IMR-90 (cell line): ENCODE results near the gene CNTNAP1. TPM values are rescaled to one million over a fixed set of nuclear protein-coding genes. Genes with fewer than 3 reads are reported as not detected.

Experiments
- ATAC-seq: fragments of 200-7000 bp; cut with Tn5 transposase; 2 replicates; pipeline ENCODE4 v1.9.1; 2020; ENCODE audit warnings: low read depth, mild to moderate bottlenecking, moderate library complexity
- BruUV-seq: library from RNA; stranded (reverse); fragments of 400-500 nt; replicated peaks from 2 replicates; lab custom pipeline; 2021; lab: Mats Ljungman, UMichigan
- CTCF ChIA-PET: fragments of 300-600 bp; formaldehyde crosslinking; extraction: SDS; loops from one replicate; lab custom pipeline; 2021; ENCODE audit warnings: antibody characterized with exemption; lab: Yijun Ruan, JAX
- POLR2A ChIA-PET: fragments of 300-600 bp; sonication (Branson Sonifier 250); formaldehyde crosslinking; loops from one replicate; lab custom pipeline; 2022; ENCODE audit warnings: antibody characterized with exemption; ENCODE audit not compliant: unreplicated experiment; lab: Charles Lee
- DNase-seq: peaks from one replicate; pipeline ENCODE4 v3.0.0; 2013
- H2AFZ ChIP-seq: replicated peaks from 2 replicates; pipeline ENCODE3; 2013; ENCODE audit warnings: low read length, mild to moderate bottlenecking; ENCODE audit not compliant: poor library complexity
- H2AK5ac ChIP-seq: 2 replicates; pipeline ENCODE4 v1.6.1; 2013; ENCODE audit warnings: low read depth, low read length, inconsistent platforms
- H2AK9ac ChIP-seq: replicated peaks from 2 replicates; pipeline ENCODE3; 2013; ENCODE audit warnings: mild to moderate bottlenecking, low read depth, low read length, moderate library complexity; ENCODE audit not compliant: poor library complexity
- H2BK120ac ChIP-seq: 2 replicates; pipeline ENCODE4 v1.6.1; 2013; ENCODE audit warnings: low read depth, low read length, inconsistent platforms
- H2BK15ac ChIP-seq: 3 replicates; pipeline ENCODE4 v1.6.1; 2013; ENCODE audit warnings: low read depth, low read length, inconsistent platforms
- H2BK20ac ChIP-seq: 2 replicates; pipeline ENCODE4 v1.6.1; 2013; ENCODE audit warnings: low read depth, mild to moderate bottlenecking, inconsistent platforms, low read length, moderate library complexity
- H2BK5ac ChIP-seq: 2 replicates; pipeline ENCODE4 v1.6.1; 2013; ENCODE audit warnings: mild to moderate bottlenecking, low read depth, low read length, inconsistent platforms; ENCODE audit not compliant: poor library complexity, severe bottlenecking
- H3K14ac ChIP-seq: replicated peaks from 2 replicates; pipeline ENCODE4 v1.6.1; 2013; ENCODE audit warnings: low read depth, low read length, inconsistent platforms
- H3K18ac ChIP-seq: 2 replicates; pipeline ENCODE4 v1.6.1; 2013; ENCODE audit warnings: low read depth, low read length, control low read depth
- H3K23ac ChIP-seq: 2 replicates; pipeline ENCODE4 v1.6.1; 2013; ENCODE audit warnings: low read depth, low read length, inconsistent platforms
- H3K27ac ChIP-seq: 2 replicates; pipeline ENCODE4 v1.5.1; 2013; ENCODE audit warnings: mild to moderate bottlenecking, control low read depth, low read length; ENCODE audit not compliant: insufficient read depth
- H3K27me3 ChIP-seq: 2 replicates; pipeline ENCODE4 v1.6.1; 2013; ENCODE audit warnings: low read length; ENCODE audit not compliant: control insufficient read depth, insufficient read depth
- H3K36me3 ChIP-seq: 2 replicates; pipeline ENCODE4 v1.6.1; 2013; ENCODE audit warnings: low read length, mixed read lengths; ENCODE audit not compliant: control insufficient read depth, insufficient read depth
- H3K4ac ChIP-seq: 2 replicates; pipeline ENCODE4 v1.6.1; 2013; ENCODE audit warnings: low read depth, low read length, inconsistent platforms
- H3K4me1 ChIP-seq: 2 replicates; pipeline ENCODE4 v1.6.1; 2013; ENCODE audit warnings: low read length, mixed read lengths; ENCODE audit not compliant: control insufficient read depth, insufficient read depth
- H3K4me2 ChIP-seq: 2 replicates; pipeline ENCODE4 v1.6.1; 2013; ENCODE audit warnings: low read depth, mild to moderate bottlenecking, control low read depth, low read length, moderate library complexity
- H3K4me3 ChIP-seq: 2 replicates; pipeline ENCODE4 v1.5.1; 2013; ENCODE audit warnings: low read depth, mild to moderate bottlenecking, control low read depth, low read length, moderate library complexity; ENCODE audit not compliant: insufficient read depth
- H3K56ac ChIP-seq: 2 replicates; pipeline ENCODE4 v1.6.1; 2013; ENCODE audit warnings: low read length, inconsistent platforms; ENCODE audit not compliant: insufficient read depth; ENCODE audit errors: extremely low read depth
- H3K79me1 ChIP-seq, 2 experiments: 2 replicates each; pipeline ENCODE4 v1.6.1; 2013; ENCODE audit warnings: low read length in 2 of 2, inconsistent platforms in 1 of 2, low read depth in 1 of 2
- H3K9ac ChIP-seq: 2 replicates; pipeline ENCODE4 v1.6.1; 2013; ENCODE audit warnings: low read depth, low read length, control low read depth
- H3K9me1 ChIP-seq: 2 replicates; pipeline ENCODE4 v1.6.1; 2013; ENCODE audit warnings: low read length, inconsistent platforms; ENCODE audit not compliant: insufficient read depth
- H3K9me3 ChIP-seq: 2 replicates; pipeline ENCODE4 v1.6.1; 2013; ENCODE audit warnings: low read length; ENCODE audit not compliant: control insufficient read depth, insufficient read depth
- H4K20me1 ChIP-seq: 2 replicates; pipeline ENCODE4 v1.6.1; 2013; ENCODE audit warnings: low read length, inconsistent platforms; ENCODE audit not compliant: insufficient read depth
- H4K5ac ChIP-seq: 2 replicates; pipeline ENCODE4 v1.6.1; 2013; ENCODE audit warnings: mild to moderate bottlenecking, low read depth, low read length, control low read depth
- H4K8ac ChIP-seq, 2 experiments: 2 replicates each; pipeline ENCODE4 v1.6.1; 2013; ENCODE audit warnings: low read depth in 2 of 2, low read length in 2 of 2, control low read depth in 1 of 2, inconsistent platforms in 1 of 2
- H4K91ac ChIP-seq: 2 replicates; pipeline ENCODE4 v1.6.1; 2013; ENCODE audit warnings: low read depth, low read length, inconsistent platforms; ENCODE audit not compliant: insufficient read depth
- BHLHE40 ChIP-seq: fragments of 150-350 bp; IDR thresholded peaks from 2 replicates; pipeline ENCODE4 v1.6.1; 2016; ENCODE audit warnings: mild to moderate bottlenecking, low read depth, low read length
- CHD1 ChIP-seq: IDR thresholded peaks from 2 replicates; pipeline ENCODE4 v1.6.1; 2012; ENCODE audit warnings: low read depth, low read length, improper control_type of control experiment
- CTCF ChIP-seq: conservative IDR thresholded peaks from 2 replicates; pipeline ENCODE4 v1.5.1; 2012; ENCODE audit warnings: mild to moderate bottlenecking, low read depth, low read length, improper control_type of control experiment
- ELK1 ChIP-seq: fragments of 150-350 bp; IDR thresholded peaks from 2 replicates; pipeline ENCODE4 v1.6.1; 2016; ENCODE audit warnings: low read depth, mild to moderate bottlenecking, low read length, moderate library complexity, borderline replicate concordance
- MAFK ChIP-seq: IDR thresholded peaks from 2 replicates; pipeline ENCODE4 v1.6.1; 2012; ENCODE audit warnings: low read depth, low read length, improper control_type of control experiment
- RAD21 ChIP-seq: IDR thresholded peaks from 2 replicates; pipeline ENCODE4 v1.6.1; 2012; ENCODE audit warnings: low read length, improper control_type of control experiment
- RCOR1 ChIP-seq: IDR thresholded peaks from 2 replicates; pipeline ENCODE4 v1.6.1; 2012; ENCODE audit warnings: mild to moderate bottlenecking, low read length, improper control_type of control experiment; ENCODE audit not compliant: insufficient replicate concordance
- RFX5 ChIP-seq: IDR thresholded peaks from 2 replicates; pipeline ENCODE4 v1.8.0; 2012; ENCODE audit warnings: low read depth, mild to moderate bottlenecking, low read length, moderate library complexity
- SMC3 ChIP-seq: fragments of 150-350 bp; IDR thresholded peaks from 2 replicates; pipeline ENCODE4 v1.6.1; 2016; ENCODE audit warnings: low read depth, mild to moderate bottlenecking, antibody characterized with exemption, low read length, moderate library complexity
- WGBS, 2 experiments: methylation state at CpG; one replicate each; pipeline versions ENCODE4 v1.1.5 to v1.1.7; 2013; ENCODE audit warnings: missing lambda C conversion rate in 2 of 2; ENCODE audit not compliant: insufficient read length in 1 of 2; ENCODE audit errors: extremely low coverage in 2 of 2; 5-methylcytosine and 5-hydroxymethylcytosine counted together
- dilution Hi-C: fragments of 300-500 bp; cut with HindIII; formaldehyde crosslinking; loops from one replicate; pipeline ENCODE4 v1.14.3; 2018; ENCODE audit warnings: low sequenced_read_pairs; ENCODE audit not compliant: unreplicated experiment
- in situ Hi-C: fragments of 300-500 bp; cut with MboI; formaldehyde crosslinking; loops from 3 replicates; pipeline ENCODE4 v1.14.3; 2019; ENCODE audit warnings: low sequenced_read_pairs, inconsistent platforms, mixed read lengths
- intact Hi-C: fragments of 100-400 bp; cut with micrococcal nuclease; formaldehyde crosslinking; loops from 2 replicates; pipeline ENCODE4 v1.10.0; 2022
- polyA plus RNA-seq, 3 experiments: library from polyadenylated mRNA; depleted of rRNA; stranded (reverse); fragments of >200 nt; gene quantifications; 2 replicates each; pipeline ENCODE4 v1.2.3, GENCODE V29; 2012; ENCODE audit warnings: low replicate concordance in 1 of 3
- total RNA-seq: library from RNA; depleted of rRNA; stranded (reverse); fragments of >200 nt; gene quantifications from 2 replicates; pipeline ENCODE4 v1.2.3, GENCODE V29; 2012
- TF ChIP-seq, protein P1 (sequence below): fragments of 150-350 bp; IDR thresholded peaks from 2 replicates; pipeline ENCODE4 v1.6.1; 2017; ENCODE audit warnings: mild to moderate bottlenecking, antibody characterized with exemption, low read length, low read depth

Gene CNTNAP1
- total and polyA plus RNA-seq, 2 of the 4 experiments (the other 2 are of a cell fraction): 12.2 to 72.2 TPM

- TF ChIP-seq CHD1: no peak
- TF ChIP-seq, protein P1, sequence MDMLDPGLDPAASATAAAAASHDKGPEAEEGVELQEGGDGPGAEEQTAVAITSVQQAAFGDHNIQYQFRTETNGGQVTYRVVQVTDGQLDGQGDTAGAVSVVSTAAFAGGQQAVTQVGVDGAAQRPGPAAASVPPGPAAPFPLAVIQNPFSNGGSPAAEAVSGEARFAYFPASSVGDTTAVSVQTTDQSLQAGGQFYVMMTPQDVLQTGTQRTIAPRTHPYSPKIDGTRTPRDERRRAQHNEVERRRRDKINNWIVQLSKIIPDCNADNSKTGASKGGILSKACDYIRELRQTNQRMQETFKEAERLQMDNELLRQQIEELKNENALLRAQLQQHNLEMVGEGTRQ: no peak
- TF ChIP-seq RFX5: no peak
Observed at GRCh38 chr17:42672038-42672437, 10.3 kb upstream of the CNTNAP1 start (continued).

DNA sequence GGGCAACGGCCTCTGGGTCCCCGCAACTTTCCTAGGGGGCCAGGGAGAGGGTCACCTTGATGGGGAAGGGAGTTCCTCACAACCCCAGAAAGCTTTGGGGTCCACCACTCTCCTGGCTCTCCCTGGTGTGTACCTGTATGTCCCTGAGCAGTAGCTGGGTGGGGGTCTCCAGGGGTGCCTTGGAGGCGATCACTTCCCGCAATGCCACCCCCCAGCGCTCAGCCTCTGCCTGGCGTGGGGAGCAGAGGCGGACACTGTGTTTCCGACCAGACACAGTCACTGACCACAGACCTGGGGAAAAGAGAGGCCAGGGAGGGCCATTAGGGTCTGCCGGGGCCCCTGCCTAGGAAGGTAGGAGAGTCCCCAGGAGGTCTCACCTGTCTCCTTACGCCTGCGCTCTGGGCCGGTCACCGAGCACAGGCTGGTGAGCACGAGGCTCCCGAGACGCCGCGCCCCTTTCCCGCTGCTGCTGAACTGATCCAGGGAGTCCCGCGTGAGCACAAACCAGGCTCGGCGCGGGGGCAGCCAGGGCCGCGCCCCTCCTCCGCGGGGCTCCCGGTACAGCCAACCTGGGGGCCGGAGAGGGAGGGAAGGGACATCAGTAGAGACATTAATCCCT, 9.0 kb upstream of the CNTNAP1 start:
- Histone ChIP-seq H3K79me1 (peaks cover 14 to 70% of the 10 kb centered on the region in 2 experiments; a peak in 3 of 4 replicates), H3K4me3 (no peak overlapping the region), H4K91ac (peak overlapping the region; percentile 12; the same call in 1 of the 2 replicates), H3K56ac (no peak overlapping the region), H2AK9ac (peak overlapping the region; percentile 39), H2BK5ac (no peak overlapping the region), H4K20me1 (peaks cover 34% of the 10 kb centered on the region), H2BK120ac (no peak overlapping the region; the same call in 1 of the 2 replicates), H3K9ac (no peak overlapping the region), H3K9me1 (peaks cover 3% of the 10 kb centered on the region; the same call in 1 of the 2 replicates), H3K4me2 (peak overlapping the region; percentile 62; the same call in 1 of the 2 replicates), H2AFZ (peak overlapping the region; percentile 29), H2BK15ac (no peak overlapping the region), H3K27ac (no peak overlapping the region), H3K4me1 (peaks cover 19% of the 10 kb centered on the region), H4K5ac (no peak overlapping the region), H3K36me3 (peaks cover 42% of the 10 kb centered on the region), H3K27me3 (no peaks in the 10 kb centered on the region), H3K23ac (no peak overlapping the region; the same call in 1 of the 2 replicates), H3K14ac (no peak overlapping the region), H3K18ac (no peak overlapping the region), H4K8ac (no peak overlapping the region; a peak in 1 of 4 replicates), H3K9me3 (no peaks in the 10 kb centered on the region), H2AK5ac (peak overlapping the region; percentile 55), H3K4ac (peak overlapping the region; percentile 20; the same call in 1 of the 2 replicates), H2BK20ac (no peak overlapping the region)
- DNase-seq (no peak), ATAC-seq (no peak)
- intact Hi-C loops (no loop called here), in situ Hi-C loops (no loop called here), dilution Hi-C loops (no loop called here)
- BruUV-seq: no TSS peak
- POLR2A ChIA-PET: no interaction called here
- WGBS, 2 experiments: 59% methylated on average over 11 of the region's 30 CpGs; no CpG with 5 or more reads in 1 of the 2 experiments
- CTCF ChIA-PET: interaction anchor here (0.9 to 1.1 kb wide), 2 partner anchors 65 to 146 kb away, joined by 3 to 5 read pairs; no protein-coding TSS in a partner anchor
- TF ChIP-seq CHD1: no peak
- no peak for TF ChIP-seq MAFK
- no peak for TF ChIP-seq RCOR1
- no peak for TF ChIP-seq SMC3
- TF ChIP-seq CTCF: no peak
- no peak for TF ChIP-seq BHLHE40
- no peak for TF ChIP-seq RAD21
- TF ChIP-seq, protein P1: no peak
- TF ChIP-seq RFX5: no peak
- TF ChIP-seq ELK1: no peak
